SK-N-SH (cell line): ENCODE data around the gene ARFRP1. TPM values are rescaled to one million over a fixed set of nuclear protein-coding genes. Genes with fewer than 3 reads are reported as not detected.

Experiments used
- CTCF ChIA-PET: fragments of 300-600, 350-600 bp; formaldehyde crosslinking; extraction: SDS; loops from one replicate; lab custom pipeline; 2021; lab: Yijun Ruan, JAX
- POLR2A ChIA-PET: fragments of 350-600 bp; sonication (Branson Sonifier 250); formaldehyde crosslinking; extraction: SDS; loops from one replicate; lab custom pipeline; 2020; ENCODE audit warnings: antibody characterized with exemption, inconsistent platforms; lab: Yijun Ruan, JAX
- DNase-seq: peaks from one replicate; pipeline ENCODE4 v3.0.0; 2012
- H2AFZ ChIP-seq: fragments of 200-600 bp; sonication (generic); 2 replicates; pipeline ENCODE4 v1.8.1; 2016; ENCODE audit warnings: antibody characterized with exemption, mild to moderate bottlenecking, low read depth
- H3F3A ChIP-seq: fragments of 200-600 bp; sonication (generic); replicated peaks from 2 replicates; pipeline ENCODE3; 2016; ENCODE audit warnings: antibody characterized with exemption, mild to moderate bottlenecking; ENCODE audit not compliant: insufficient read depth
- H3K27ac ChIP-seq, 2 experiments: fragments of 200-500 bp in 1 of 2; fragments of 200-600 bp in 1 of 2; sonication (Bioruptor generic) in 1 of 2; sonication (generic), shearing (Covaris generic) in 1 of 2; 2 replicates each; pipeline versions ENCODE4 v1.5.1 to v1.6.1; 2014 to 2016; ENCODE audit warnings: low read depth in 2 of 2, inconsistent platforms in 1 of 2, low read length in 1 of 2, mild to moderate bottlenecking in 1 of 2, mixed read lengths in 1 of 2
- H3K27me3 ChIP-seq: fragments of 200-600 bp; sonication (generic), shearing (Covaris generic); 2 replicates; pipeline ENCODE4 v1.6.1; 2016; ENCODE audit warnings: mixed run types; ENCODE audit not compliant: insufficient read depth
- H3K36me3 ChIP-seq, 2 experiments: fragments of 200-500 bp in 1 of 2; fragments of 200-600 bp in 1 of 2; sonication (Bioruptor generic) in 1 of 2; sonication (generic) in 1 of 2; replicated peaks in 1 of 2; 2 replicates each; pipeline versions ENCODE3 to v1.5.1; 2014 to 2016; ENCODE audit warnings: low read length in 1 of 2, mild to moderate bottlenecking in 1 of 2; ENCODE audit not compliant: insufficient read depth in 2 of 2, control insufficient read depth in 1 of 2
- H3K4me1 ChIP-seq, 2 experiments: fragments of 200-500 bp in 1 of 2; fragments of 200-600 bp in 1 of 2; sonication (Bioruptor generic) in 1 of 2; sonication (generic), shearing (Covaris generic) in 1 of 2; 2 replicates each; pipeline versions ENCODE4 v1.5.1 to v1.6.1; 2014 to 2016; ENCODE audit warnings: low read depth in 1 of 2, low read length in 1 of 2, mixed run types in 1 of 2; ENCODE audit not compliant: insufficient read depth in 2 of 2, control insufficient read depth in 1 of 2
- H3K4me2 ChIP-seq: fragments of 200-600 bp; sonication (generic), shearing (Covaris generic); 2 replicates; pipeline ENCODE4 v1.6.1; 2017; ENCODE audit warnings: mixed run types
- H3K4me3 ChIP-seq, 2 experiments: fragments of 200-500 bp in 1 of 2; fragments of 200-600 bp in 1 of 2; sonication (Bioruptor generic) in 1 of 2; sonication (generic), shearing (Covaris generic) in 1 of 2; 2 replicates each; pipeline versions ENCODE4 v1.5.1 to v1.8.1; 2014 to 2016; ENCODE audit warnings: low read depth in 2 of 2, inconsistent platforms in 1 of 2, low read length in 1 of 2, mild to moderate bottlenecking in 1 of 2, mixed read lengths in 1 of 2, moderate library complexity in 1 of 2
- H3K79me2 ChIP-seq: fragments of 200-600 bp; sonication (generic); 2 replicates; pipeline ENCODE4 v1.8.1; 2017; ENCODE audit warnings: mild to moderate bottlenecking; ENCODE audit not compliant: insufficient read depth
- H3K9ac ChIP-seq: fragments of 200-600 bp; sonication (generic); 2 replicates; pipeline ENCODE4 v1.6.1; 2017; ENCODE audit warnings: mixed run types
- H3K9me2 ChIP-seq: fragments of 200-600 bp; sonication (generic); 2 replicates; pipeline ENCODE4 v1.6.1; 2017; ENCODE audit warnings: mixed run types
- H3K9me3 ChIP-seq: fragments of 200-600 bp; sonication (generic); 2 replicates; pipeline ENCODE4 v1.6.1; 2017; ENCODE audit warnings: mixed run types, mild to moderate bottlenecking, moderate library complexity
- H4K20me1 ChIP-seq: fragments of 200-600 bp; sonication (generic); 2 replicates; pipeline ENCODE4 v1.6.1; 2017; ENCODE audit warnings: mild to moderate bottlenecking, mixed run types; ENCODE audit not compliant: insufficient read depth
- FOSL2 ChIP-seq: IDR thresholded peaks from 2 replicates; pipeline ENCODE4 v1.4.0; 2012; ENCODE audit warnings: low read depth, mild to moderate bottlenecking, moderate library complexity, borderline replicate concordance
- FOXJ3 ChIP-seq: sonication (generic); formaldehyde crosslinking; IDR thresholded peaks from 2 replicates; pipeline ENCODE4 v1.5.1; 2020; ENCODE audit warnings: mild to moderate bottlenecking, missing genetic modification reagents
- FOXM1 ChIP-seq: IDR thresholded peaks from 2 replicates; pipeline ENCODE4 v1.4.0; 2012; ENCODE audit warnings: low read depth, mild to moderate bottlenecking
- JUND ChIP-seq: IDR thresholded peaks from 2 replicates; pipeline ENCODE4 v1.4.0; 2012
- MXI1 ChIP-seq: IDR thresholded peaks from 2 replicates; pipeline ENCODE4 v1.6.1; 2012; ENCODE audit warnings: mild to moderate bottlenecking, low read depth, low read length, improper control_type of control experiment
- NFIC ChIP-seq: IDR thresholded peaks from 2 replicates; pipeline ENCODE4 v1.4.0; 2012; ENCODE audit warnings: borderline replicate concordance
- NRF1 ChIP-seq: IDR thresholded peaks from 2 replicates; pipeline ENCODE4 v1.6.1; 2012; ENCODE audit warnings: low read depth, mild to moderate bottlenecking, low read length
- POLR2AphosphoS5 ChIP-seq: IDR thresholded peaks from 2 replicates; pipeline ENCODE4 v1.6.1; 2012; ENCODE audit warnings: low read depth, low read length
- RAD21 ChIP-seq: IDR thresholded peaks from 2 replicates; pipeline ENCODE4 v1.6.1; 2012; ENCODE audit warnings: mild to moderate bottlenecking, low read length
- RFX5 ChIP-seq: IDR thresholded peaks from 2 replicates; pipeline ENCODE4 v1.6.1; 2012; ENCODE audit warnings: mild to moderate bottlenecking, improper control_type of control experiment, low read length
- SMC3 ChIP-seq: IDR thresholded peaks from 2 replicates; pipeline ENCODE4 v1.6.1; 2012; ENCODE audit warnings: low read depth, low read length, improper control_type of control experiment
- TAF1 ChIP-seq: IDR thresholded peaks from 2 replicates; pipeline ENCODE4 v1.6.1; 2012; ENCODE audit warnings: low read depth, mild to moderate bottlenecking, low read length, moderate library complexity, borderline replicate concordance
- TEAD4 ChIP-seq: IDR thresholded peaks from 2 replicates; pipeline ENCODE4 v1.4.0; 2012; ENCODE audit warnings: mild to moderate bottlenecking, borderline replicate concordance; ENCODE audit not compliant: insufficient read depth
- YY1 ChIP-seq: IDR thresholded peaks from 2 replicates; pipeline ENCODE4 v1.4.0; 2012; ENCODE audit warnings: low read depth, mild to moderate bottlenecking
- WGBS: methylation state at CpG from one replicate; pipeline ENCODE4 v1.1.6; 2017; ENCODE audit warnings: low lambda C conversion rate; 5-methylcytosine and 5-hydroxymethylcytosine counted together
- polyA plus RNA-seq, 3 experiments: library from polyadenylated mRNA; depleted of rRNA; stranded (reverse); fragments of >200 nt; gene quantifications; 2 replicates each; pipeline ENCODE4 v1.2.3, GENCODE V29; 2012
- TF ChIP-seq, protein P1 (sequence below): fragments of 200-600 bp; sonication (generic); IDR thresholded peaks from 2 replicates; pipeline ENCODE4 v1.6.1; 2017; ENCODE audit warnings: antibody characterized with exemption, mild to moderate bottlenecking, moderate library complexity
- TF ChIP-seq, protein P2 (sequence below): IDR thresholded peaks from 2 replicates; pipeline ENCODE4 v1.4.0; 2012; ENCODE audit warnings: low read depth, borderline replicate concordance
- TF ChIP-seq, protein P3 (sequence below): IDR thresholded peaks from 2 replicates; pipeline ENCODE4 v1.6.1; 2012; ENCODE audit warnings: mild to moderate bottlenecking, low read depth, low read length, moderate library complexity
- TF ChIP-seq, protein P4 (sequence below): IDR thresholded peaks from 2 replicates; pipeline ENCODE4; 2012

ARFRP1 gene
- polyA plus RNA-seq, 1 of the 3 experiments (the other 2 are of a cell fraction), result 72.8 TPM

DNA sequence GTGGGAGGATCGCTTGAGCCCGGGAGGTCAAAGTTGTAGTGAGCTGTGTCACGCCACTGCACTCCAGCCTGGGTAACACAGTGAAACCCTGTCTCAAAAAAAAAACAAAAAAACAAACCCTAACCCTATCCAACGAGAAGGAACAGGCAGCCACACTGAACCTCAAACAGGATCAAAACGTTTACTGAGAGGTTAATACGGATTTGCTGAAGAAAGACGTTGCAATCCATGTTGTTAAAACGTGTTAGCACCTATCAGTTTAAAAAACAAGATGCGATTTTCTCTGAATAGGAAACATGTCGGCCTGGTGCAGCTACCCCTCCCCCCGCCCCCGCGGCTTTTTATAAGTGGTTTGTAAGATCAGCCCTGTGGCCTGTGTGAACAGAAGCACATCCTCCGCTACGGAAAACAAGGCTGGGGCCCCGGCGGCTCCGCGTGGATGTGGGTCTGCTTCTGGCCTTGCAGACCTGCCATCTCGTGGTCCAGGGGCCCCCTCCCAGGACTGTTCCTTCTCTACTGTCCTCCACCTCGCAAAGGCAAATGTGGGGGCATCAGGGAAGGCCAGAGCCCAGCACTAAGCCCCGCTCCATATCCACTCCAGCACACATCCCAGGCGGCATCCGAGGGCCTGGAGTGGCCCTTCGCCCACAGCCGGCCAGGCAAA lies 43.2 kb upstream of the ARFRP1 start:
- H3K79me2 ChIP-seq, result no peaks in the 10 kb centered on the region
- H3K9ac ChIP-seq, result no peak overlapping the region
- H3K9me2 ChIP-seq, result no peaks in the 10 kb centered on the region
- H3F3A ChIP-seq, result peaks cover 4% of the 10 kb centered on the region
- DNase-seq, result peak; percentile 40
- CTCF ChIA-PET, result interaction anchor here (0.7 to 1.2 kb wide), 2 partner anchors 9 to 24 kb away, joined by 3 to 7 read pairs; no protein-coding TSS in a partner anchor
- TF ChIP-seq POLR2AphosphoS5 (no peak), FOXM1 (no peak), NFIC (no peak), NRF1 (no peak), TEAD4 (no peak), FOSL2 (no peak), RAD21 (no peak), FOXJ3 (CRISPR knock-in tag) (no peak), JUND (no peak), YY1 (no peak), SMC3 (no peak), RFX5 (no peak), TAF1 (no peak), MXI1 (no peak)
- TF ChIP-seq, protein P1, sequence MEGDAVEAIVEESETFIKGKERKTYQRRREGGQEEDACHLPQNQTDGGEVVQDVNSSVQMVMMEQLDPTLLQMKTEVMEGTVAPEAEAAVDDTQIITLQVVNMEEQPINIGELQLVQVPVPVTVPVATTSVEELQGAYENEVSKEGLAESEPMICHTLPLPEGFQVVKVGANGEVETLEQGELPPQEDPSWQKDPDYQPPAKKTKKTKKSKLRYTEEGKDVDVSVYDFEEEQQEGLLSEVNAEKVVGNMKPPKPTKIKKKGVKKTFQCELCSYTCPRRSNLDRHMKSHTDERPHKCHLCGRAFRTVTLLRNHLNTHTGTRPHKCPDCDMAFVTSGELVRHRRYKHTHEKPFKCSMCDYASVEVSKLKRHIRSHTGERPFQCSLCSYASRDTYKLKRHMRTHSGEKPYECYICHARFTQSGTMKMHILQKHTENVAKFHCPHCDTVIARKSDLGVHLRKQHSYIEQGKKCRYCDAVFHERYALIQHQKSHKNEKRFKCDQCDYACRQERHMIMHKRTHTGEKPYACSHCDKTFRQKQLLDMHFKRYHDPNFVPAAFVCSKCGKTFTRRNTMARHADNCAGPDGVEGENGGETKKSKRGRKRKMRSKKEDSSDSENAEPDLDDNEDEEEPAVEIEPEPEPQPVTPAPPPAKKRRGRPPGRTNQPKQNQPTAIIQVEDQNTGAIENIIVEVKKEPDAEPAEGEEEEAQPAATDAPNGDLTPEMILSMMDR, result no peak
- TF ChIP-seq, protein P2, sequence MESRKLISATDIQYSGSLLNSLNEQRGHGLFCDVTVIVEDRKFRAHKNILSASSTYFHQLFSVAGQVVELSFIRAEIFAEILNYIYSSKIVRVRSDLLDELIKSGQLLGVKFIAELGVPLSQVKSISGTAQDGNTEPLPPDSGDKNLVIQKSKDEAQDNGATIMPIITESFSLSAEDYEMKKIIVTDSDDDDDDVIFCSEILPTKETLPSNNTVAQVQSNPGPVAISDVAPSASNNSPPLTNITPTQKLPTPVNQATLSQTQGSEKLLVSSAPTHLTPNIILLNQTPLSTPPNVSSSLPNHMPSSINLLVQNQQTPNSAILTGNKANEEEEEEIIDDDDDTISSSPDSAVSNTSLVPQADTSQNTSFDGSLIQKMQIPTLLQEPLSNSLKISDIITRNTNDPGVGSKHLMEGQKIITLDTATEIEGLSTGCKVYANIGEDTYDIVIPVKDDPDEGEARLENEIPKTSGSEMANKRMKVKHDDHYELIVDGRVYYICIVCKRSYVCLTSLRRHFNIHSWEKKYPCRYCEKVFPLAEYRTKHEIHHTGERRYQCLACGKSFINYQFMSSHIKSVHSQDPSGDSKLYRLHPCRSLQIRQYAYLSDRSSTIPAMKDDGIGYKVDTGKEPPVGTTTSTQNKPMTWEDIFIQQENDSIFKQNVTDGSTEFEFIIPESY, result no peak
- TF ChIP-seq, protein P3, sequence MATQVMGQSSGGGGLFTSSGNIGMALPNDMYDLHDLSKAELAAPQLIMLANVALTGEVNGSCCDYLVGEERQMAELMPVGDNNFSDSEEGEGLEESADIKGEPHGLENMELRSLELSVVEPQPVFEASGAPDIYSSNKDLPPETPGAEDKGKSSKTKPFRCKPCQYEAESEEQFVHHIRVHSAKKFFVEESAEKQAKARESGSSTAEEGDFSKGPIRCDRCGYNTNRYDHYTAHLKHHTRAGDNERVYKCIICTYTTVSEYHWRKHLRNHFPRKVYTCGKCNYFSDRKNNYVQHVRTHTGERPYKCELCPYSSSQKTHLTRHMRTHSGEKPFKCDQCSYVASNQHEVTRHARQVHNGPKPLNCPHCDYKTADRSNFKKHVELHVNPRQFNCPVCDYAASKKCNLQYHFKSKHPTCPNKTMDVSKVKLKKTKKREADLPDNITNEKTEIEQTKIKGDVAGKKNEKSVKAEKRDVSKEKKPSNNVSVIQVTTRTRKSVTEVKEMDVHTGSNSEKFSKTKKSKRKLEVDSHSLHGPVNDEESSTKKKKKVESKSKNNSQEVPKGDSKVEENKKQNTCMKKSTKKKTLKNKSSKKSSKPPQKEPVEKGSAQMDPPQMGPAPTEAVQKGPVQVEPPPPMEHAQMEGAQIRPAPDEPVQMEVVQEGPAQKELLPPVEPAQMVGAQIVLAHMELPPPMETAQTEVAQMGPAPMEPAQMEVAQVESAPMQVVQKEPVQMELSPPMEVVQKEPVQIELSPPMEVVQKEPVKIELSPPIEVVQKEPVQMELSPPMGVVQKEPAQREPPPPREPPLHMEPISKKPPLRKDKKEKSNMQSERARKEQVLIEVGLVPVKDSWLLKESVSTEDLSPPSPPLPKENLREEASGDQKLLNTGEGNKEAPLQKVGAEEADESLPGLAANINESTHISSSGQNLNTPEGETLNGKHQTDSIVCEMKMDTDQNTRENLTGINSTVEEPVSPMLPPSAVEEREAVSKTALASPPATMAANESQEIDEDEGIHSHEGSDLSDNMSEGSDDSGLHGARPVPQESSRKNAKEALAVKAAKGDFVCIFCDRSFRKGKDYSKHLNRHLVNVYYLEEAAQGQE, result no peak
- TF ChIP-seq, protein P4, sequence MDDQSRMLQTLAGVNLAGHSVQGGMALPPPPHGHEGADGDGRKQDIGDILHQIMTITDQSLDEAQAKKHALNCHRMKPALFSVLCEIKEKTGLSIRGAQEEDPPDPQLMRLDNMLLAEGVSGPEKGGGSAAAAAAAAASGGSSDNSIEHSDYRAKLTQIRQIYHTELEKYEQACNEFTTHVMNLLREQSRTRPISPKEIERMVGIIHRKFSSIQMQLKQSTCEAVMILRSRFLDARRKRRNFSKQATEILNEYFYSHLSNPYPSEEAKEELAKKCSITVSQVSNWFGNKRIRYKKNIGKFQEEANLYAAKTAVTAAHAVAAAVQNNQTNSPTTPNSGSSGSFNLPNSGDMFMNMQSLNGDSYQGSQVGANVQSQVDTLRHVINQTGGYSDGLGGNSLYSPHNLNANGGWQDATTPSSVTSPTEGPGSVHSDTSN, result no peak
- H3K4me3 ChIP-seq, result no peak overlapping the region
- POLR2A ChIA-PET, result interaction anchor here (2.5 kb wide), 1 partner anchor 10 kb away, joined by 7 read pairs; no protein-coding TSS in a partner anchor
- H4K20me1 ChIP-seq, result no peaks in the 10 kb centered on the region
- no peaks in the 10 kb centered on the region for H3K36me3 ChIP-seq
- H3K9me3 ChIP-seq, result no peaks in the 10 kb centered on the region
- no peak overlapping the region for H2AFZ ChIP-seq
- H3K27me3 ChIP-seq, result no peaks in the 10 kb centered on the region
- H3K4me1 ChIP-seq, result peaks cover 0 to 10% of the 10 kb centered on the region in 2 experiments; a peak in 1 of 4 replicates
- no peak overlapping the region for H3K27ac ChIP-seq
- no peak overlapping the region for H3K4me2 ChIP-seq
- WGBS, result 76% methylated on average over 20 of the region's 26 CpGs
